ENCODE results near the gene CD68. TPM values are rescaled to one million over a fixed set of nuclear protein-coding genes. Genes with fewer than 3 reads are reported as not detected.
A peak's percentile ranks its signal among the peaks of the same experiment; 100 is the strongest.

CD68 gene
- total RNA-seq, 1 donor from 2014 or later: 1.6 TPM

- H3K9me3 Mint-ChIP-seq (ENCODE audit: unreplicated experiment): no peaks in the 10 kb centered on the region
- TF ChIP-seq CTCF (IDR thresholded peaks at IDR 0.05; ENCODE audit: unreplicated experiment): no peak
- no peak overlapping the region for H3K27ac Mint-ChIP-seq (ENCODE audit: unreplicated experiment)
- no peaks in the 10 kb centered on the region for H3K27me3 Mint-ChIP-seq (ENCODE audit: unreplicated experiment)
- H3K36me3 Mint-ChIP-seq (ENCODE audit: low read depth, unreplicated experiment): peaks cover 29% of the 10 kb centered on the region
- H3K4me3 Mint-ChIP-seq (ENCODE audit: unreplicated experiment): no peak overlapping the region
- DNase-seq (ENCODE audit: low spot score): no peak
- peaks cover 3% of the 10 kb centered on the region for H3K4me1 Mint-ChIP-seq (ENCODE audit: unreplicated experiment)
Observed at GRCh38 chr17:7606280-7606679, 26.8 kb downstream of the CD68 start.

DNA sequence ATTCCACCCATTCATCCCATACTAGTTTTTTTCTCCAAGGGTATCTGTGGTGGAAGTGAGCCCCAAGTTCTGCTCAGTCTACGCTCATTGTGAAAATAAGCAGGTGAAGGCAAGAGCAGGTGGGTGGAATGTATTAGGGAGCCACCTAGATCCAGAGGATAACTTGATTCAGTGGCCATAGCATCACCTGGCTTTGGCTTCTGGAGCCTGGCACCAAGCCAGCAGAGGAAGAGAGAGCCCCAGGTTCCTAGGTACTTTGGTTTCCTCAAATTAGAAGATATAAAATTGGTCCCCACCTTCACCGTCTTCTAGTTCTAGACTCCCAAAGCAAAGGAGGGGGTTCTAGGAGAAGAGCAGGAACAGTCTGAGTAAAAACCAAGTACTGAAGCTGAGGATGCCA, 31.2 kb downstream of the CD68 start:
- no peak overlapping the region for H3K27ac Mint-ChIP-seq (ENCODE audit: unreplicated experiment)
- peaks cover 8% of the 10 kb centered on the region for H3K36me3 Mint-ChIP-seq (ENCODE audit: low read depth, unreplicated experiment)
- DNase-seq (ENCODE audit: low spot score): no peak
- H3K4me1 Mint-ChIP-seq (ENCODE audit: unreplicated experiment): peaks cover 24% of the 10 kb centered on the region
- H3K4me3 Mint-ChIP-seq (ENCODE audit: unreplicated experiment): no peak overlapping the region
- no peaks in the 10 kb centered on the region for H3K9me3 Mint-ChIP-seq (ENCODE audit: unreplicated experiment)
- no peaks in the 10 kb centered on the region for H3K27me3 Mint-ChIP-seq (ENCODE audit: unreplicated experiment)
- no peak for TF ChIP-seq CTCF (IDR thresholded peaks at IDR 0.05; ENCODE audit: unreplicated experiment)

GRCh38 chr17:7611635-7612293, 32.3 kb downstream of the CD68 start:
- no peak overlapping the region for H3K27ac Mint-ChIP-seq (ENCODE audit: unreplicated experiment)
- H3K4me3 Mint-ChIP-seq (ENCODE audit: unreplicated experiment): peak overlapping the region; percentile 43
- peaks cover 24% of the 10 kb centered on the region for H3K4me1 Mint-ChIP-seq (ENCODE audit: unreplicated experiment)
- no peaks in the 10 kb centered on the region for H3K27me3 Mint-ChIP-seq (ENCODE audit: unreplicated experiment)
- TF ChIP-seq CTCF (IDR thresholded peaks at IDR 0.05; ENCODE audit: unreplicated experiment): no peak
- H3K9me3 Mint-ChIP-seq (ENCODE audit: unreplicated experiment): no peaks in the 10 kb centered on the region
- DNase-seq (ENCODE audit: low spot score): no peak
- H3K36me3 Mint-ChIP-seq (ENCODE audit: low read depth, unreplicated experiment): peaks cover 4% of the 10 kb centered on the region

DNA sequence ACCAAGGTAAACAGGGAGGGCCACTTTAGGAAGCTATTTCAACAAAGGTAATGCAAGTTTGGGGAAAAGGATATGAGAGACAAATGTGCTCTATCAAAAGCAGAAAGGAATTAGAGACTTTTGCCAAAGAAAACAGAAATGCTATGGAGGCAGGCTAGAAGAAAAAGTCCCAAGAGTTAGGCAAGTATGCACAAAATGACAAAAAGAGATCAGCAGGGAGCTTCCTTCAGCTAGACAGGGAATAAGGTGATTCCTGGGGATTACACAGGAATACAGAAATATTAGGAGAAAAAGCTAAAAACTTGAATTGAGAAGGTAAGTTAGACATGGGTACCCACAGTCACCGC, 32.8 kb downstream of the CD68 start:
- H3K4me3 Mint-ChIP-seq (ENCODE audit: unreplicated experiment): peak overlapping the region; percentile 43
- H3K9me3 Mint-ChIP-seq (ENCODE audit: unreplicated experiment): no peaks in the 10 kb centered on the region
- TF ChIP-seq CTCF (IDR thresholded peaks at IDR 0.05; ENCODE audit: unreplicated experiment): no peak
- H3K27ac Mint-ChIP-seq (ENCODE audit: unreplicated experiment): no peak overlapping the region
- no peaks in the 10 kb centered on the region for H3K27me3 Mint-ChIP-seq (ENCODE audit: unreplicated experiment)
- no peak for DNase-seq (ENCODE audit: low spot score)
- peaks cover 24% of the 10 kb centered on the region for H3K4me1 Mint-ChIP-seq (ENCODE audit: unreplicated experiment)
- H3K36me3 Mint-ChIP-seq (ENCODE audit: low read depth, unreplicated experiment): peaks cover 4% of the 10 kb centered on the region

DNA sequence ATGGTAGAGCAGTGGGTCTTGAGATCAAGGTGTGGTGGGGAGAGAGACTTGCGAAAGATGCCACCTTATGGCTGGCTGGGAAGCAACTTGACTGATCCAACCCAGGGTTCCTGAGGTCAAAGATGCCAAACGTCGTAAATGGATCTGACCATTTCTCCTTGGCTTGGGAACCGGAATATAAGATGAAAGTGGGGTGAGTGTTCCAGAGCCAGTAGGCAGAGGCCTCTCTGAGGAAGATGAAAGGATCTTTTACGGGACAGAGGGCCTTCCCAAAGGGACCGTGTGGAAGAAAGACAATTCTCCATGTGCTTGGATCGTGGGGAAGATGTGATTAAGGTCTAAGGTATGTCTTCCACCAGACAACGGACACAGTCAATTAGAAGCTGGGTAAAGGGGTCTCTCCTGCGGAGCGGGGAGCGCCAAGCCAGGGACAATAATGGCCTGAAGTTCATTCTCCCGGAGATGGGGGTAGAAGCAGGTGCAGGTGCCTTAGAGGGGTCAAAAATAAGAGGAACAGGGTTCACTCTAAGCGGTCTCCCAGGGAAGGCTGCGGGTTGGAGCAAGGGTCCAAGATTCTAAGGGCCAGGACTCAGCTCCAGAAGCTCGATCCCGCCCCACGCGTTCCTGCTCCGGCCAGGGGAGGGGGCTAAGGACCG, 34.5 kb downstream of the CD68 start:
- H3K4me3 Mint-ChIP-seq (ENCODE audit: unreplicated experiment): peak overlapping the region; percentile 88
- no peak for TF ChIP-seq CTCF (IDR thresholded peaks at IDR 0.05; ENCODE audit: unreplicated experiment)
- no peak for DNase-seq (ENCODE audit: low spot score)
- peaks cover 4% of the 10 kb centered on the region for H3K36me3 Mint-ChIP-seq (ENCODE audit: low read depth, unreplicated experiment)
- H3K27me3 Mint-ChIP-seq (ENCODE audit: unreplicated experiment): no peaks in the 10 kb centered on the region
- H3K4me1 Mint-ChIP-seq (ENCODE audit: unreplicated experiment): peaks cover 29% of the 10 kb centered on the region
- no peaks in the 10 kb centered on the region for H3K9me3 Mint-ChIP-seq (ENCODE audit: unreplicated experiment)
- H3K27ac Mint-ChIP-seq (ENCODE audit: unreplicated experiment): peak overlapping the region; percentile 39
